OCI-M2 (cell line): Measurements from ENCODE around the gene FNDC7.
"Not testable (repeated sequence)": the region's sequence is repeated elsewhere in the genome, so short reads cannot be mapped to it uniquely, and the experiment has no call there.

ENCODE experiments used
- DNase-seq: peaks from one replicate; lab custom pipeline; 2025; ENCODE audit not compliant: unreplicated experiment; lab: John Stamatoyannopoulos, UW

Gene FNDC7

DNA sequence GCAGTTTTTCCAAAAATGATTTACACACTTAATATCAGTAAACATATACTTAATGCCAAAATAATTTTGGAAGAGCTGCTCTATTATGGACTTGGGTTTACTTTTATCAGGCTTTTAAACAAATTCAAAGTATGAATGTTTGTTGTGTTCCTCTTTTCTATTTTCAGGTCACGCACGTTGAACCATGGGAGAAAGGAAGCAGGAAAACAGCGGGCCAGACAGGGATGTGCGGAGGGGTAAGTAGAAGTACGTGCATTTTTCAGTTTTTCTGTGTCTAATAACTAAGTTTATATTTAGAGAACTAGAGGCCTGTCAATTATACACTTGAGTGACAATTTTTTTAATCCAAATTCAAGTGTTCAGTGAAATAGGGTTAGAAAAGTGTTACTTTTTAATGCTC is 17.2 kb upstream of the FNDC7 start:
- DNase-seq = no peak

DNA sequence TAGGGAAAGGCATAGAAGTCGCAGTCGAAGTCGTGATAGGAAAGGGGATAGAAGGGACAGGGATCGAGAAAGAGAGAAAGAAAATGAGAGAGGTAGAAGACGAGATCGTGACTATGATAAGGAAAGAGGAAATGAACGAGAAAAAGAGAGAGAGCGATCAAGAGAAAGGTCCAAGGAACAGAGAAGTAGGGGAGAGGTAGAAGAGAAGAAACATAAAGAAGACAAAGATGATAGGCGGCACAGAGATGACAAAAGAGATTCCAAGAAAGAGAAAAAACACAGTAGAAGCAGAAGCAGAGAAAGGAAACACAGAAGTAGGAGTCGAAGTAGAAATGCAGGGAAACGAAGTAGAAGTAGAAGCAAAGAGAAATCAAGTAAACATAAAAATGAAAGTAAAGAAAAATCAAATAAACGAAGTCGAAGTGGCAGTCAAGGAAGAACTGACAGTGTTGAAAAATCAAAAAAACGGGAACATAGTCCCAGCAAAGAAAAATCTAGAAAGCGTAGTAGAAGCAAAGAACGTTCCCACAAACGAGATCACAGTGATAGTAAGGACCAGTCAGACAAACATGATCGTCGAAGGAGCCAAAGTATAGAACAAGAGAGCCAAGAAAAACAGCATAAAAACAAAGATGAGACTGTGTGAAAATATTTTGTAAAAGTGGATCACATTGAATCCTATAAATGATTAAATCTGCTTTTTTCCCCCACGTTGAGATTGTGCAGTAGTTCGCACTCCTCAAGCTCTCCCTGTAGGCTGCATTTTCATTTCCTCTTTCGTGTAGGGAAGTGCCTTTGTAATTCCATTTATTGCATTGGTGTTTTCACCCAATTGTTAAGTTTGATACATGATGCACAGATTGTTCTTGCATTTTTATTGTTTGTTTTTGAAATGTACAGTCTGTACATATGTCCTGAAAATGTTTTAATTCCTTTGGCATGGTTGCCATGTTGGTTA is 13.1 kb upstream of the FNDC7 start:
- DNase-seq = no peak

DNA sequence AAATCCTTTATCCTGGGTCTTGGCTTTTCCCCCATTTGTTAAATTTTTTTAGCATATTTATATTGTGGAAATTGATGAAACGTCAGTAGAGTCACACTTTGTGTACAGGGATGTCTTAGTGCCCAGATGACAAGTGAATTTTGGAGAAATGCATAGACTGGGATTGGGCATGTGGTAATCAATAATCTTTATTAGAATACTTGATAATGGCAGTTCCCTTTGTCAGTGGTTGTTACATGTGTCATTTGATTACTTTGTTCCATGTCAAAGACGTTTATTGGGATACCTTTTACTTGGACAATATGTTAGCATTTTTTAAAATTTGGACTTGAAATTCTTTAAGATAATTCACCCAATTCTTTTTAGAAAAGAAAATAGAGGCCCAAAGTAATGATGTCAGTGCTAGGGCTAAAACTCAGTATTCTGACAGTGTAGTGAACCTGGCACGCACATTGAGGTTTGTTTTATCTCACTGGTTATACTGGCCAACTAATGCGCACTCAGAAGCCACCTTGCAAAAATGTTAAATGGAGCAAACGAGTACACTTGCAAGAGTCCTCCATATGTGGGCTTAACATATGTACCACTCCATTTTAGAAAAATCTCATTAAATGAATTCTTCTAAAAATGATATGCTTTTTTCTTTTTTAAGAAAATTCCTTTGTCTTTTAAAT is 11.4 kb upstream of the FNDC7 start:
- DNase-seq = no peak

DNA sequence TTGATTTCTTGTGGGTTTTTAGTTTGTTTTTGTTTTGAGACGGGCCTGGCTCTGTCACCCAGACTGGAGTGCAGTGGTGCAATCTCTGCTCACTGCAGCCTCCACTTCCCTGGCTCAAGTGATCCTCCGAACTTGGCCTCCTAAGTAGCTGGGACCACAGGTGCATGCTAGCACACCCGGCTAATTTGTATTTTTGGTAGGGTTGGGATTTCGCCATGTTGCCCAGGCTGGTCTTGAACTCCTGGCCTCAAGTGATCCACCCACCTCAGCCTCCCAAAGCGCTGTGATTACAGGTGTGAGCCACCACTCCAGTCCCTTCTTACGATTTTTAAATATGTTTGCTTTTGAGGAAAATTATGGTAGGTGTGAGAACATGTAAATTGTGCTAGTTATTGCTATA is 10.6 kb upstream of the FNDC7 start:
- DNase-seq = not testable (repeated sequence)

DNA sequence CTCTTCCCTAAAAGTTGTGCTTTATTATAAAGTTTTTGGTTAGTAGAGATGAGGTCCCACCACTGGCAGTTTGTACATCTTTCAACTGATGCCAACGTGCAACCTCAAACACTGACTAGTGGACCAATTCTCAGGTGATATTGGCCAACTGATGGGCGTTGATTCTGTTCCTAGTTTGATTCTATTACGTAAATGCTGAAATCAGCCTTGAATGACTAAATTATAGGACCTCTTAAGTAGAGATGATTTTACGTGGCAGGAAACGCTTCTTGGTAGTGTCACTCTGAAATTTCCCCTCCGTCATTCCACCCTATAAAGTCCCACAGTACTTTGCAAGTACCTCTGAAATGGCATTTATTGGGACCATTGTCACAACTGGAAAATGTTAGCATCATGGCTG is 8.8 kb upstream of the FNDC7 start:
- no peak for DNase-seq

DNA sequence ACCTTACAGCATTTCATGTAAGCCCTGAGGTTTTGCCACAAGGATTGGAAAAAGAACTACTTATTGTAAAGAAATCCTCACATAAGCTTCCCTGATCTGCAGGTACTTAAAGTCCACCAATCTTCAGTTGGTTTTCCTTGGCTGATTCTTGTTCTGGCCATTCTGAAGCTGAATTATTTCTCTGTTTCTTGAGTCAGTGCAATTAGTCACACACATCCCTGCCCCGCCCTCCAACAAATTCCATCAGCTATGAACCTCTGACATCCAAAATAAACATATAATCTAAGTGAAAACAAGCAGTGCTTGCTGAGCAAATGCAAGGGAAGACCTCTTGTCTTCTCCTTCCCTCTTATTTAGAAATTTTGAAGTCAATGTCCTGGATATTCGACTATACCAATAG is 8.2 kb upstream of the FNDC7 start:
- DNase-seq = no peak

DNA sequence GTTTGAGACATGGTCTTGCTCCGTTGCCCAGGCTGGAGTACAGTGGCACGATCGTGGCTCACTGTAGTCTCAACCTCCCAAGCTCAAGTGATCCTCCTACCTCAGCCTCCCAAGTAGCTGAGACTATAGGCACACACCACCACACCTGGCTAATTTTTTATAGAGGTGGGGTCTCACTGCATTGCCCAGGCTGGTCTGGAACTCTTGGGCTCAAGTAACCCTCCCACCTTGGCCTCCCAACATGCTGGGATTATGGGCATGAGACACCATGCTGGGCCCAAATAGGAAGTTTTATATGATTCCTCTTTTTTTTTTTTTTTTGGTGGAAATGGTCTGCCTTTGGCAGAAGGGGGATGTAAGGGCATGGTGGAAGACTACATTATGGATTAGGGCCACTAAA is 6.1 kb upstream of the FNDC7 start:
- DNase-seq = no peak

DNA sequence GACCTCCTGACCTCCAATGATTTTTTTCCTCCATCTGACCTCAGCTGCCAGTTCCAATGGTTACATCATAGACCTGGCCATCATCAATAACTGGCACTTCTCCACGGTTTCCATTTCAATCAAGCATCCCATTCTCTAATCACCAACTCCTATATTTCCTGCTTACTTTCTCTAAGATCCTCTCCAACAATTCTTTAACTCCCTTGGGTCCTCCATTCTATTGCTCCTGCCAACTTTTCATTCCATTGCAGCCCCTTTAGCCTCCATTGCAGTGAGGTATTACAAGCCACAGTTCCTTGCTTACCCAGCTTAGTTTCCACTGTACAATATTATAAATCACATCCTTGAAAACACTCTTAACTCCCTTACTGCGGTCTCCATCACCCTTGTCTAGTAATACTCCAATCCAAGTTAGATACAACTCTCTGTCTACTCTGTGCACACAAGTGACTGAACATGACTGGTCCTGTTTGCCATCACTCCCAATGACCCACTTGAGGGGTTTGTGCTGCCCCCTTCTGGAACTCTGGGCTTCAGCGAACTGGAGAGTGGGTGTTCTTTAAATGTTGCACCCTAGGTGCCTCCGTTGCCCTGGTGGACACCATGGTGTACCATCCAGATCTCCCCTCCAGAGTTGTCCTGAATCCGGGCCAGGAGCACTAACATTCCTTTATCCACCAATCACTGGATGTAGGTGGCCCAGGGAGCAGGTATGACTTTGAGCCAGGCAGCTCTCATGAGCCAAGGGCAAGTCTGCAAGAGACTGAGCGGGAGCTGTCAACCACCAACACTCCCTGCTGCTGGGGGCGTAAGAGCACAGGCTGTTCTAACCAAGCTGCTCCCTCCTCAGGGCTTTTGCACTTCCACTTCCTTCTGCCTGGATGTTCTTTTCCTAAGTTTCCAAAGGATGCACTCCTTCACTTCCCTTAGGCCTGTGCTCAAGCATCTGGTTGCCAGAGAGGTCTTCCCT is 3.7 kb upstream of the FNDC7 start:
- DNase-seq = no peak

DNA sequence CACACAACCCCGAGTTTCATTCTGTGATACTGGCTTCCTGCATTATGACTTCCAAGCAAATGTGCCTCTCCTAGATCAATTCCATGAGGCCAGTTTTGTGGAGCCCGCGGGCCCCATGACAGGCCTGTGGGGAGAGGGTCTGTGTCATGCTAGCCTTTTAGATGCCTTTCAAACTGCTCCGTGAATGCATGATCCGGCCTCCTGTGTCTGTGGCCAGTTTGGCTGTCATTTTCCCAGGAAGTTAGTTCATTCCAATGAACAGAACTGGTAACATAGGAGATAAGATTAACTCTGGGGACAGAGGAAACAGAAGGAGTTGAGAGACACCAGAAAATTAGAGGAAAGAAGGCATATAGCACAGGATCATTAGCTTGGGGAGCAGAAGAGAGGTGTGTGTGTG is 3.2 kb downstream of the FNDC7 start:
- no peak for DNase-seq

DNA sequence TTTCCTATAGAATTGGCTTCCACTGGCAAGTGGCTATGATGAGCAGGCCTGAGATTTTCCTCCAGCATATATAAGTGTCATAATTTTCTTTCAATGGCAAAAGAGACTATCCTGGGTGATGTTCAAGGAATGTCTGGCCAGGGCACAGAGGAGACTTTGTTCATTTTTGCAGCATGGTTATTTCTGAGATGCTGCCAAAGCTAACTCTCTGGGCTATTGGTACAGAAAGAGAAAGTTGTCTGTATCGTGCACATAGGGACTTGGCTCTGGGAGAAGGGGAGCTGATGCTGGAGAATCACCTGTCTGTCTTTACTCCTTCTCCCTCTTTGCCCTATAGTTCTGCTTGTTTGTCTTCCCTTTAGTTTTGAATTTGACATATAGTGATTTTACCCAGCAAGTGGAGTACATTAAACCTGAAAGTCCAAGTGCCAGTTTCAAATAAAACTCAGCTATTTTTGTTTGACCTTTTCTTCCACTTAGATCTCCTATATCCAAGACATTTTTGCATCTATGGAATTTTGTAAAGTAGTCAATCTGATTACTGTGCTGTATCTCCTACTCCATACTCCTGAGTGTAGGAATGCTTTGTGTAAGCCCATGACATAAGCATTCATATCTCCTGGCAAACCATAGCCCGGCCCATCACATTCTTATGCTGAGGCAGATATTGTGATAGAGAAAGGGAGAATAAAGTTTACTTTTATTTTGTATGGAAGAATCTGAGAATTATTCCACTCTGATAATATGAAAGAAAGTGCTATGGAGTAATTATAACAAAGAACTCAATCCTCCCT is 3.9 kb downstream of the FNDC7 start:
- no peak for DNase-seq

DNA sequence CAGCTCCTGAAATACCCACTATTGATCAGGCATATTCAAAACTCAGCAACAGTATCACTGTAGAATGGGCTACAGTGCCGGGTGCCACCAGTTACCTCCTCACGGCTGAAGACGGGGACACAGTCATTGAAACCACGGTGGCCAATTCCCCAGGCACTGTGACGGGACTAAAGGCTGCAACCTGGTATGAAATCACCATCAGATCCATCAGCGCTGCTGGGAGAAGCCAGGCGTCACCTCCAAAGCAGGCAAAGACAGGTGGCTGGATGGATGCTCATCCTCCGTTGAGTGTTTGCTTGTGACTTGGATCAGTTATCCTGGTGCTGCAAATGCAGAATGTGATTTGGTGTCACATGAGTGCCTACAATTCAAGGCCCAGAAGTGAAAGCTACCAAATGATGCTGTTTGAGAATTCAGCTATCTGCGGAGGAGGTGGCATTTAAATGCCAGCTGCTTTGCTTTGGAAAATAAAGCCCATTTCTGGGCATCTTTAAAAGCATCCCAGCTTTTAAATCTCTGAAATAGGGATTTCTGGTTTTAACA is 5.1 kb downstream of the FNDC7 start:
- DNase-seq = no peak

DNA sequence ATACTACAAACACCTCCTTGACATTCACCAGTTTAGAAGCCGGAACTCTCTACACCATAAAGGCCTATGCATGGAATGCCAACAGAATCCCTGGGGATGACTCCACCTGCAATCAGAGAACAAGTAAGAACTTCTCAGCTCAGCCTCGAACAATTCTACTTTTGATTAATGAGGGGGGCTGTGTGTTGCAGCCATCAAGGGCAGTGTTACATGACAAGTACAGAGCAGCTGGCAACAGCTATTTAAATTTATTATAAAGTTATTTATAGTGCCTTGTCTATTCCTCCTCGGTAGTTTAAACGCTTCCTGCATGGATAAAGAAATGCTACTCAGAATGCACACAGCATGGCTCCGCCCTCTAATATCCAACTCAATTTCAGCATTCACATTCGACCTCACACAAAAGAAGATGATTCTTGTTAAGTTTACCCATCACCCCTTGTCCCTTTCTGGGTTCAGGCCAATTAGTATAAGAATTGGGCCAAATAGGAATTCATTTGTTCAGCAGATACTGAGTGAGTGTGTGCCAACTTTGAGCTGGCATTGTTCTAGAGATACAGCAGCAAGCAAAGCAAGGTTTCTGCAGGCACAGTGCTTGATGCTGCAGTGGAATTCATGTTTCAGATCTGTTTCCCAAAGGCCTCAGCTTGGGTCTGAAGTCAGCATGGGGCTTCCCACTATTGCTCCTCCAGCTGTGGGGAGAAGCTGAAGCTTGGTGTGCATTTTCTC is 6.4 kb downstream of the FNDC7 start:
- no peak for DNase-seq

DNA sequence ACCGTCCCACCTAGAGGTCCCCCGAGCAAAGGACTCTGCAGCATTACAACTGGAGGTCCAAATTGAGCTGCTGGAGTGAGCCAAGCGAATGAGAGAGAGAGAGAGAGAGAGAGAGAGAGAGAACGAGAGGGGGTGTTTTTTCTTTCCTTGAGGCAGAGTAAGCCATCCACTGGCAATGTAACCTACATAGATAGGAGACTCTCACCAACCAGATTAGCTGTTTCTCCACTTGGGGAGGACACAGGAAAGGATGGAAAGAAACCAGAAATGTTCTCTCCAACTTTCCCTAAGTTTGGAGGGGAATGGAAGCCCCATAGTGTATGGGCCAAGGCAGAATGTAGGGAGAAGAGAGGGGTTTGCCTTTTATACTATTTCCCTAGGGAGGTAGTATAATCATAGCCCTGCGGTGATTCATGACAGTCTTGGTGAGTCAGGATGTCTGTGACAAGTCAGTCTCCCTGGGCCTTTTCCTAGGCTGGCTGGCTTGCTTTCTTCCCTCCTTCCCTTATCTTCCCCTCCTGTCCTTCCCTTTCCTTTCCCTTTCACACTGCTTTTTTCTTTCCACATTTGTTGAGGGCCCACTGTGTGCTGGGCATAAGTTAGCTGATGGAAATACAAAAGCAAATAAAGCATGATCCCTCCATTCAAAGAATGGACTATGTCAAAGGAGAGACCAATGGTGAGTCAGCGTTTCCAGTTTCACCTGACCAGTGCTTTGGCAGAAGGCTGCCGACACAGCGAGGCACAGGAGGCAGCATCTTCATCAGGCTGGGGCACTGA is 7.1 kb downstream of the FNDC7 start:
- no peak for DNase-seq

DNA sequence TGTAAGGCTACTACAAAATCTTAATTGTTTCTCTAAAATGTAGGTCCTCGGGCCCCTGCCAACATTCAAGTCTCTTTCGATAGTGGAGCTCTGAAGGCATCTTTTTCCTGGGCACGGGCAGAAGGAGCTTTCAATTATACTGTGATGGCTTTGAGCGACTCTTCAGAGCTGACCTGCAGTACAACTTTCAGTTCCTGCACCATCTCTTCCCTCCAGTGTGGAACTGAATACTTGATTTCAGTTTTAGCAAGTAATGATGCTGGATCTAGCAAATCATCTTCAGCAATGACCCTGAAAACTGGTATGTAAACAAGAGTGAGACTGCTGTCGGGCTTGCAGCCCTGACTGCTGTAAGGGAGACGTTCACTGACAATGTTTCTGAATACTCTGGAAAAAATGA is 9.6 kb downstream of the FNDC7 start:
- DNase-seq = no peak

DNA sequence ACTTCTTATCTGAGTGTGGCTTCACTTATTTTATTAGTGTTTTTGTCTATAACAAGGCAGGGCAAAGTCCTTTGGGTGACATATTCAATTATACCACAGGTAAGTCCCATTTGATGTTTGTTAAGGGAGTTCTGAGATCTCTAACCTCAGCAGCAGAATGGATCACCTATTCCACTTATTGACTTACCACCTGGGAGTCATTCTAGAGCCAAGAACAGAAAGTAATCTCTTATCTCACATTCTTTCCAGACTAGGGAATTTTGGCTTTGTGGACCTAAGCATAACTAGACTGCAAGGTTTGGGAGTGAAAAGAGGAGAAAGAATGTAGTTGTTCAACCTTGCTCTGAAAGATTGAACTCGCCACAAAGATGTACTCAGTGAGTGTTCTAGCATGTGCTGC is 13.2 kb downstream of the FNDC7 start:
- DNase-seq = no peak

DNA sequence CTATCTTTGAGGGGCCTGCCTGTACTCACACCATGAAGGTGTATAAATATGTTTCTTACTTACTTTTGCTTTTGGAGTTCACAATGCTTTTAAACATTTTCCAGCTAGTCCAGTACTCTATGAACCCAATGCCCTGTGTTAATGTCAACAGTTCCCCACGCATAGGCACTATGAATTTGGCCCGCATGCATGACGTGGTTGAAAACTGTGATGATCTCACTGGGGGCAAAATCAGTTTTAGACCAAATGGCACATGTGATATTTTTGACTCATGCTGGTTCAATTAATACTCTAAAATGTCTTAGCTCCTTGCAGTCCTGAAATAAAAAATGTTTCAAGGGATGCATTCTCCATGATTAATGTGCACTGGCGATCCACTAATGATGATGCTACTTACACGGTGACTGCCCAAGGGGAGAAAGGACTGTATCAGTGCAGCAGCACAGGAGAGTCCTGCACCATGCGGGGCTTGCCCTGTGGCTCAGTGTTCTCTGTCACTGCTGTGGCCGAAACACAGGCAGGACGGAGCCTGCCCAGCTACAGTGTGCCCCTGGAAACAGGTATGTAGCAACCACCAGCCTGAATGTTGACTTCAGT is 15.7 kb downstream of the FNDC7 start:
- DNase-seq = no peak

DNA sequence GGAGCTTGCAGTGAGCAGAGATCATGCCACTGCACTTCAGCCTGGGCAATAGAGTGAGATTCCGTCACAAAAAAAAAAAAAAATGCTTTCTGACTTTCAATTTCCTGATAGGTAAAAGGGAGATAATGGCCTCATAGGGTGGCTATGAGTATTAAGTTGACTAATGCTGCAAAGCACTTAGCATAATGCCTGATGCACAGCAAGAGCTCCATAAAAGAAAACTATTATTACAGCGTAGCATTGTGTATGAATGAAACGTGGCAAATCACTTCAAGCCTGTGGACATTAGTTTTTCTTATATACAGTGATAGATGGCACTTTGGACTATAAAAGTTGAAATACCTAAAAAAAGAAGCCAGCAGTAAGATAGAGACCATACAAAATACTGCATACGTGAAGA is 16.8 kb downstream of the FNDC7 start:
- no peak for DNase-seq

DNA sequence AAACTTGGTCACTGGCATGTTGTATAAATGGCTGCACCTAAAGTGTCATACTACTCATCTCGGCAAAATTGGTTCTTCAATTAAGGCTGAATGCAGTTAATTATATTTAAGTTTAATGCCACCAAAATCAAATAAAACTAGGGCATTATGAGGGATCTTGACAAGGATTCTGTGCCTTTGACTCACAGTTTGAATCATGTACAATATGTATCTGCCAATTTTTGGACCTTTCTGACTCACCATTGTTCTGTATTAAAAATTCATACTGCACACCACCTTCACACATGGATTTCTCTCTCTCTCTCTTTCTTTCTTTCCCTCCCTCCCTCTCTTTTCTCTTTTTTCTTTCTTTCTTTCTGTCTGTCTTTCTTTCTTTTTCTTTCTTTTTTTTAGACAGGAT is 19.7 kb downstream of the FNDC7 start:
- no peak for DNase-seq
